Bone marrow (tissue), 2 donors: Measurements from ENCODE around the gene PLEKHM1.
"Not testable (repeated sequence)": the region's sequence is repeated elsewhere in the genome, so short reads cannot be mapped to it uniquely, and the experiment has no call there.

ENCODE experiments used
- DNase-seq, 2 donors: peaks; one replicate each; lab custom pipeline; 2025; lab: John Stamatoyannopoulos, UW

Gene PLEKHM1

GRCh38 chr17:45441526-45442310 is 48.8 kb downstream of the PLEKHM1 start:
- DNase-seq = no peak

- DNase-seq = not testable (repeated sequence)
These were observed 49.5 kb downstream of the PLEKHM1 start for GRCh38 chr17:45440839-45441515.

GRCh38 chr17:45440161-45440778 is 50.3 kb downstream of the PLEKHM1 start:
- no peak for DNase-seq

DNA sequence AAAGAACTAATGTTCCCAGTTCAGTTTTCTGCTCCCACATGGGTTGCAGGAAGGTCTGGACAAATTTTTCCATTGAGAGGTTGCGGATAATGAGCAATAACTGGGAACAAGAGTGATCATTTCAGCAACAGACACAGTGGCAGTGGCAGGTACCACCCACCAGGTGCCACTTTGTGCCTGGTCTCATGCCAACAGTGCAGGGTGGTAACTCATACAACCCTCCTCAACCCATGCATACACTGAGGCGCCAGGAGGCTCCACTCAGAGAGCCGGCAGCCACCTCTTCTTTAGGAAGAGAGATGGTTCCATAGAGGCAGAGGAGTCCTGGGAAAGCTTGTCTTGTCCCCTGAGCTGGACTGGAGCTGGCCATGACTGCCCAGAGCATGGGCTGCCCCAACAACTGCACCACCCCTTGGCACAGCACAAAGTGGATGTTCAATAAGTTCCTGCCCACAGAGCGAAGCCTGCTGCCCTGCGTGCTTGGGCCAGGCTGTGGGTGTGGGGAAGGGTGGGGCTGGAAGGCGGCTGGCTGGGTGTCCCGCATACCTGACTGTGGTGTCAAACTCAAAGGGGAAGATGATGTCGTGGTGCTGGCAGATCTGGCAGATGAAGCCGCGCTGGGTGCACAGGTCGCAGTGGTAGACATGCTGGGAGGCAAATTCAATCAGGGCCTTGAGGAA is 51.5 kb downstream of the PLEKHM1 start:
- no peak for DNase-seq

DNA sequence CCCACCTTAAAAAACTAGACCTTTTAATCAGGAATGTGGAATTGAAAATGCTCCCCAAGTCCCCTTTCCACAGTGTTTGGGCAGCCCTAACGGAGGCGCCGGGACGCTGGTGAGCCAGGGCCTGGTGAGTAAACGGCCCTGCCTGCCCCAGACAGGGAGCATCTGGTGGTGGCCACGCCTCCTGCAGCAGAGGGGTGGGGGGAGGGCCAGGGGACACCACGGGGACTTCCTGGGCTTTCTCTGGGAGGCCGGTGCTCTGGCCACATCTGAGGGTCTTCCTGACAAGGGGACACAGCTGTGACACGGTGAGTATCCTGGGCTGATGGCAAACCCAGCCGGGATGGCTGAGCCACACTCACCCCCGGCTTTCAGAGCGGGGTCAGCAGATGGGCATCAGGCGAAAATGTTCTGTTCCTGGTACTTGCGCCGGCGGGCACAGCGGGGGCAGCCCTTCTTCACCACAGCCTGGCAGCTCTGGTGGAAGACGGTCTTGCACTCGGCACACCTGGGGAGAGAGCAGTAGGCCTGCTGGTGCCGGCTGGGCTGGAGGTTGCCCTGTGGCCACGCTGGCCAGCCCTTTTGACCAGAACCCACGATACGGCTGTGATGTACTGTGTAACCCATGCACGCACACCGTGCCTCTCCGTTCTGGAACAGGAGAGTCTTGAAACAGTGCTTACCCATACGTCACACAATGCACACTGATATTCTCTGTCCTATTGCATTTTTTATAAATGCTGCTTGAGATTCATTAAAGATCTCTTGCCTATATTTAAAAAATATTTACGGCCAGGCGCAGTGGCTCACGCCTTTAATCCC is 52.8 kb downstream of the PLEKHM1 start:
- DNase-seq = no peak

GRCh38 chr17:45436625-45437464 is 53.7 kb downstream of the PLEKHM1 start:
- DNase-seq = no peak

GRCh38 chr17:45436161-45436560 is 54.4 kb downstream of the PLEKHM1 start:
- no peak for DNase-seq

- DNase-seq = no peak
These were observed 55.0 kb downstream of the PLEKHM1 start for GRCh38 chr17:45435481-45435880.

GRCh38 chr17:45433159-45433535 is 57.4 kb downstream of the PLEKHM1 start:
- no peak for DNase-seq

GRCh38 chr17:45432405-45433158 is 57.9 kb downstream of the PLEKHM1 start, which contains the start of gene ARHGAP27:
Gene ARHGAP27 (minus strand): TSS chr17:45432870. CDS start chr17:45430279, 2,591 bp downstream.
- DNase-seq = no peak

GRCh38 chr17:45431531-45432404 is 58.8 kb downstream of the PLEKHM1 start:
- peak in 1 of 2 donors; percentile 25 for DNase-seq

- no peak for DNase-seq
These were observed 59.6 kb downstream of the PLEKHM1 start for GRCh38 chr17:45430738-45431530.

- no peak for DNase-seq
These were observed 60.3 kb downstream of the PLEKHM1 start for GRCh38 chr17:45430006-45430737.

DNA sequence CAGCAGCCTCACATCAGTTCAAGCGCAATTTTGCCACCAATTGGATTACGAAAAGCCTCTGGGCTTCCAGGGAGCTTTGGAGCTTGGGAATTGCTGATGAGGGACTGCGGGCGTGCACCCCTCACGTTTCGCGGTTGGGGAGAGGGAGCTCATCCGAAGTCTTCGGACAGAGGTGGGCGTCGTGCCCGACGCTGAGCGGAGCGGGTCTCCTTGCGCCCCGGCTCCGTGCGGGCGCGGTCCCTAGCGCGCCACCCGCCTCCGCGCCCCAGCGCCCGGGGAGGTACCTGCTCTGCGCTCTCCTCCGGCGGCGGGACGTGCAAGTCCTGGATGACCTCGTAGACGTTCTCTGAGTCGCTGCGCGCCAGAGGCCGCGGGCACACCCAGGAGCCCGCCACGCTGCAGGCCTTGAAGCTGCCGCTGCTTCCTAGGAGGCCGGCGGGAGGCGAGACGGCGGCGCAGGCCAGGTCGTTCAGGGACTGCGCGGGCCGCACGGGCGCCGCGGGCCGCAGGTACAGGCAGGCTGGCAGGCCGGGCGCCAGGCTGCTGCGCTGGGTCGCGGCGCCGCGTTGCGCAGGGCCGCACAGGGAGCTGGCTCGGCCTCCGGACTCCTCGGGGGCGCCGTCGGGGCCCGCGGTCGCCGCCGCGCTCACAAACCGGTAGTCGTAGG is 61.0 kb downstream of the PLEKHM1 start:
- DNase-seq = no peak

- peak in 1 of 2 donors; percentile 19 for DNase-seq
These were observed 61.6 kb downstream of the PLEKHM1 start for GRCh38 chr17:45428931-45429338.

DNA sequence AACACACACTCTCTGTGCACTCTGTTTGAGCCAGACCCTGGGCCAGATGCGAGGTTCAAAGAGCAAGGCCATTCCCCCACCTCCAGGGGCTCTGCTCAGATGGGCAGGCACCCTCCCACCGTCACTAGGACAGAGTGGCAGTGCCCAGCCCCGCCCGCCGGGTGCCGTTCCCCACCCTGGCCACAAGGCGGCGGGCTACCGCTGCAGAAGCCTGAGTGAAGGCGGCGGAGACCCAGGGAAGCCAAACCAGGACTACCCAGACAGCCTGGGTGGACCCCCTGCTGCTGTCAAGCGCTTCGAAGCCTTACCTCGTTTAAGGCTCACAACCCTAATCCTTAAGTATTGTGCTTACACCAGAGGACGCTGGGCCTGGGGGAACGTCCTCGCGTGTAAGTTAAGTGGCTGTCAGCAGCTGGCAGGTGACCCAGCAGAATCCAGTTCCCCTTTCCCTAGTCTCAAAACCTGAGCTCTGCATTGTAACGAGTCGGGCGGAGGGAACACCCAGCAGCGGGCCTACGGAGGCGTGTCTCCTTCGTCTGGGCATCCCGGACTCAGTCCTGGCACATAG is 62.4 kb downstream of the PLEKHM1 start:
- DNase-seq = peak; percentile 62 to 64
